HepG2 (cell line): Measurements from ENCODE around the gene R3HDM1. TPM values are rescaled to one million over a fixed set of nuclear protein-coding genes. Genes with fewer than 3 reads are reported as not detected.

ENCODE experiments used
- MYC ChIP-seq: sonication (generic); formaldehyde crosslinking; IDR thresholded peaks from 2 replicates; pipeline ENCODE4 v1.9.0; 2021; ENCODE audit warnings: missing genetic modification reagents, borderline replicate concordance
- SETDB1 ChIP-seq: sonication (generic); formaldehyde crosslinking; IDR thresholded peaks from 2 replicates; pipeline ENCODE4 v1.5.1; 2020; ENCODE audit warnings: missing genetic modification reagents, mild to moderate bottlenecking, borderline replicate concordance
- ZNF605 ChIP-seq: sonication (generic); formaldehyde crosslinking; IDR thresholded peaks from 2 replicates; pipeline ENCODE4 v1.8.0; 2022; ENCODE audit warnings: mild to moderate bottlenecking, missing genetic modification reagents
- polyA plus RNA-seq, 8 experiments: library from polyadenylated mRNA; depleted of rRNA in 3 of 8; stranded (reverse) in 7 of 8; unstranded in 1 of 8; fragments of >200 nt; fragmentation: Illumina TruSeq in 4 of 8; extraction: Trizol in 4 of 8; gene quantifications; 2 replicates each; pipeline versions ENCODE4 v1.2.1 to v1.2.3, GENCODE V29; 2011 to 2016; ENCODE audit warnings: low read depth in 4 of 8, missing spikeins in 1 of 8, mixed read lengths in 1 of 8; ENCODE audit not compliant: insufficient read depth in 1 of 8
- total RNA-seq, 5 experiments: library from RNA; depleted of rRNA; stranded (reverse); fragments of >200 nt; fragmentation: Illumina TruSeq; extraction: Trizol; gene quantifications; 2 replicates each; pipeline ENCODE4 v1.2.3, GENCODE V29; 2016; ENCODE audit warnings: low read depth in 1 of 5
- TF ChIP-seq, protein P1 (sequence below): sonication (generic); formaldehyde crosslinking; IDR thresholded peaks from 2 replicates; pipeline ENCODE4 v1.4.0; 2020; ENCODE audit warnings: mild to moderate bottlenecking, missing genetic modification reagents
- TF ChIP-seq, protein P2 (sequence below): sonication (generic); formaldehyde crosslinking; IDR thresholded peaks from 2 replicates; pipeline ENCODE4 v1.8.1; 2022; ENCODE audit warnings: low read depth, mild to moderate bottlenecking, missing genetic modification reagents
- TF ChIP-seq, protein P3 (sequence below): sonication (generic); formaldehyde crosslinking; IDR thresholded peaks from 2 replicates; pipeline ENCODE4 v1.4.0; 2020; ENCODE audit warnings: missing genetic modification reagents

The R3HDM1 gene
- total and polyA plus RNA-seq, 2 of the 13 experiments (the other 11 are each of a cell fraction or from before 2014, with no cell fraction given) = 15.7 to 54.3 TPM

DNA sequence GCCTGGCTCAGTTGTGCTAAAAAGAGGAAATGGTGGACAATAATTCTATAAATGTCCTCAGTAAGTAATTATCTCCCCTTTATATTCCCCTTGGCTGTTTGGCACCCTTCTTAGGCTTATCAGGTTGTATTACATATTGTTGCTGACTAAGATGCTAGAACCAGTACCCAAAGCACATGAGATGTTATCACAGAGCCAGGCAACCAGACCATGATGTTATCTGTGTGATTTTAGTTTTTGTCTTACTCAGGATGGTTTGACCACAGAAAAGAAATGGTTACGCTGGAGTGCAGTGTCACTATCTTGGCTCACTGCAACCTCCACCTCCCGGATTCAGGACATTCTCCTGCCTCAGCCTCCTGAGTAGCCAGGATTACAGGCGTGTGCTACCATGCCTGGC is 15.2 kb downstream of the R3HDM1 start (continued):
- TF ChIP-seq, protein P1, sequence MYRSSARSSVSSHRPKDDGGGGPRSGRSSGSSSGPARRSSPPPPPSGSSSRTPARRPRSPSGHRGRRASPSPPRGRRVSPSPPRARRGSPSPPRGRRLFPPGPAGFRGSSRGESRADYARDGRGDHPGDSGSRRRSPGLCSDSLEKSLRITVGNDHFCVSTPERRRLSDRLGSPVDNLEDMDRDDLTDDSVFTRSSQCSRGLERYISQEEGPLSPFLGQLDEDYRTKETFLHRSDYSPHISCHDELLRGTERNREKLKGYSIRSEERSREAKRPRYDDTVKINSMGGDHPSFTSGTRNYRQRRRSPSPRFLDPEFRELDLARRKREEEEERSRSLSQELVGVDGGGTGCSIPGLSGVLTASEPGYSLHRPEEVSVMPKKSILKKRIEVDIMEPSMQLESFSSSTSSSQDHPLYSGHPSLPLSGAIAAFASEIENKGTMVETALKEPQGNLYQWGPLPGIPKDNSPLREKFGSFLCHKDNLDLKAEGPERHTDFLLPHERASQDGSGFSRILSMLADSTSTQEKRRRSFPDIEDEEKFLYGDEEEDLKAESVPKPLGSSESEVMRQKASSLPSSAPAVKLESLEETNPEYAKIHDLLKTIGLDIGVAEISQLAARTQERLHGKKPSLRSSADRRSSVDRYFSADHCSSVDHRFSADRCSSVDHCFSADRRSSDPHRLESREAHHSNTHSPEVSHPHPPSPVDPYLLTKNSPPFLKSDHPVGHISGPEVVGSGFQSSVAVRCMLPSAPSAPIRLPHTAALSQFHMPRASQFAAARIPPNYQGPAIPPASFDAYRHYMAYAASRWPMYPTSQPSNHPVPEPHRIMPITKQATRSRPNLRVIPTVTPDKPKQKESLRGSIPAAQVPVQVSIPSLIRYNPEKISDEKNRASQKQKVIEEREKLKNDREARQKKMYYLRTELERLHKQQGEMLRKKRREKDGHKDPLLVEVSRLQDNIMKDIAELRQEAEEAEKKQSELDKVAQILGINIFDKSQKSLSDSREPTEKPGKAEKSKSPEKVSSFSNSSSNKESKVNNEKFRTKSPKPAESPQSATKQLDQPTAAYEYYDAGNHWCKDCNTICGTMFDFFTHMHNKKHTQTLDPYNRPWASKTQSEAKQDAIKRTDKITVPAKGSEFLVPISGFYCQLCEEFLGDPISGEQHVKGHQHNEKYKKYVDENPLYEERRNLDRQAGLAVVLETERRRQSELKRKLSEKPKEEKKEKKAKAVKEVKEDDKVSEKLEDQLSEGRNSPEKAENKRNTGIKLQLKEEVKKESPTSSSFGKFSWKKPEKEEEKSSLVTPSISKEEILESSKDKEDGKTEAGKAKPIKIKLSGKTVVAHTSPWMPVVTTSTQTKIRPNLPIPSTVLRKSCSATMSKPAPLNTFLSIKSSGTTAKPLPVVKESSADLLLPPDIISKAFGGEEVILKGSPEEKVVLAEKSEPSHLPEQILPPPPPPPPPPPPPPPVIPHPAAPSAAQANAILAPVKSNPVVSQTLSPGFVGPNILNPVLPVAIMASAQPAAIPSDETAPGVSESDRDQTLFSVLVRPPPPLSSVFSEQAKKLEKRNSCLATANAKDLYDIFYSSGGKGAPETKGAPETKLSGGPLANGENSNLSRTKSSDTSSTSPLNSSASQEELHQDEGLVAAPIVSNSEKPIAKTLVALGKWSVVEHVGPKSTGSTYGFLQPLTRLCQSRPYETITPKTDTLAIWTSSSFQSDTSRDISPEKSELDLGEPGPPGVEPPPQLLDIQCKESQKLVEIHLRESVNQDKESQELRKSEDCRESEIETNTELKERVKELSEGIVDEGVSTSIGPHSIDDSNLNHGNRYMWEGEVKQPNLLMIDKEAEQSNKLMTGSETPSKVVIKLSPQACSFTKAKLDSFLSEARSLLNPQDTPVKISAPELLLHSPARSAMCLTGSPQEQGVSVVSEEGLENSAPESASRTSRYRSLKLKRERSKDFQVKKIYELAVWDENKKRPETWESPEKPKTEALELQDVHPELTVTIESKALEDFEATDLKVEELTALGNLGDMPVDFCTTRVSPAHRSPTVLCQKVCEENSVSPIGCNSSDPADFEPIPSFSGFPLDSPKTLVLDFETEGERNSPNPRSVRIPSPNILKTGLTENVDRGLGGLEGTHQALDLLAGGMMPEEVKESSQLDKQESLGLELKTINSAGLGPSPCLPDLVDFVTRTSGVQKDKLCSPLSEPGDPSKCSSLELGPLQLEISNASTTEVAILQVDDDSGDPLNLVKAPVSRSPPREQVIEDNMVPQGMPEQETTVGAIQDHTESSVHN = no peak
- TF ChIP-seq, protein P2, sequence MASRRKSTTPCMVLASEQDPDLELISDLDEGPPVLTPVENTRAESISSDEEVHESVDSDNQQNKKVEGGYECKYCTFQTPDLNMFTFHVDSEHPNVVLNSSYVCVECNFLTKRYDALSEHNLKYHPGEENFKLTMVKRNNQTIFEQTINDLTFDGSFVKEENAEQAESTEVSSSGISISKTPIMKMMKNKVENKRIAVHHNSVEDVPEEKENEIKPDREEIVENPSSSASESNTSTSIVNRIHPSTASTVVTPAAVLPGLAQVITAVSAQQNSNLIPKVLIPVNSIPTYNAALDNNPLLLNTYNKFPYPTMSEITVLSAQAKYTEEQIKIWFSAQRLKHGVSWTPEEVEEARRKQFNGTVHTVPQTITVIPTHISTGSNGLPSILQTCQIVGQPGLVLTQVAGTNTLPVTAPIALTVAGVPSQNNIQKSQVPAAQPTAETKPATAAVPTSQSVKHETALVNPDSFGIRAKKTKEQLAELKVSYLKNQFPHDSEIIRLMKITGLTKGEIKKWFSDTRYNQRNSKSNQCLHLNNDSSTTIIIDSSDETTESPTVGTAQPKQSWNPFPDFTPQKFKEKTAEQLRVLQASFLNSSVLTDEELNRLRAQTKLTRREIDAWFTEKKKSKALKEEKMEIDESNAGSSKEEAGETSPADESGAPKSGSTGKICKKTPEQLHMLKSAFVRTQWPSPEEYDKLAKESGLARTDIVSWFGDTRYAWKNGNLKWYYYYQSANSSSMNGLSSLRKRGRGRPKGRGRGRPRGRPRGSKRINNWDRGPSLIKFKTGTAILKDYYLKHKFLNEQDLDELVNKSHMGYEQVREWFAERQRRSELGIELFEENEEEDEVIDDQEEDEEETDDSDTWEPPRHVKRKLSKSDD = no peak
- TF ChIP-seq ZNF605 (CRISPR knock-in tag) = no peak
- TF ChIP-seq, protein P3, sequence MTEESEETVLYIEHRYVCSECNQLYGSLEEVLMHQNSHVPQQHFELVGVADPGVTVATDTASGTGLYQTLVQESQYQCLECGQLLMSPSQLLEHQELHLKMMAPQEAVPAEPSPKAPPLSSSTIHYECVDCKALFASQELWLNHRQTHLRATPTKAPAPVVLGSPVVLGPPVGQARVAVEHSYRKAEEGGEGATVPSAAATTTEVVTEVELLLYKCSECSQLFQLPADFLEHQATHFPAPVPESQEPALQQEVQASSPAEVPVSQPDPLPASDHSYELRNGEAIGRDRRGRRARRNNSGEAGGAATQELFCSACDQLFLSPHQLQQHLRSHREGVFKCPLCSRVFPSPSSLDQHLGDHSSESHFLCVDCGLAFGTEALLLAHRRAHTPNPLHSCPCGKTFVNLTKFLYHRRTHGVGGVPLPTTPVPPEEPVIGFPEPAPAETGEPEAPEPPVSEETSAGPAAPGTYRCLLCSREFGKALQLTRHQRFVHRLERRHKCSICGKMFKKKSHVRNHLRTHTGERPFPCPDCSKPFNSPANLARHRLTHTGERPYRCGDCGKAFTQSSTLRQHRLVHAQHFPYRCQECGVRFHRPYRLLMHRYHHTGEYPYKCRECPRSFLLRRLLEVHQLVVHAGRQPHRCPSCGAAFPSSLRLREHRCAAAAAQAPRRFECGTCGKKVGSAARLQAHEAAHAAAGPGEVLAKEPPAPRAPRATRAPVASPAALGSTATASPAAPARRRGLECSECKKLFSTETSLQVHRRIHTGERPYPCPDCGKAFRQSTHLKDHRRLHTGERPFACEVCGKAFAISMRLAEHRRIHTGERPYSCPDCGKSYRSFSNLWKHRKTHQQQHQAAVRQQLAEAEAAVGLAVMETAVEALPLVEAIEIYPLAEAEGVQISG = no peak
- TF ChIP-seq SETDB1 = no peak
- TF ChIP-seq MYC = no peak
